ENCODE results near the gene RSF1. TPM values are rescaled to one million over a fixed set of nuclear protein-coding genes. Genes with fewer than 3 reads are reported as not detected.
A peak's percentile ranks its signal among the peaks of the same experiment; 100 is the strongest.

Gene RSF1
- total and polyA plus RNA-seq, 2 experiments from 2014 or later = 51.2 to 188 TPM

DNA sequence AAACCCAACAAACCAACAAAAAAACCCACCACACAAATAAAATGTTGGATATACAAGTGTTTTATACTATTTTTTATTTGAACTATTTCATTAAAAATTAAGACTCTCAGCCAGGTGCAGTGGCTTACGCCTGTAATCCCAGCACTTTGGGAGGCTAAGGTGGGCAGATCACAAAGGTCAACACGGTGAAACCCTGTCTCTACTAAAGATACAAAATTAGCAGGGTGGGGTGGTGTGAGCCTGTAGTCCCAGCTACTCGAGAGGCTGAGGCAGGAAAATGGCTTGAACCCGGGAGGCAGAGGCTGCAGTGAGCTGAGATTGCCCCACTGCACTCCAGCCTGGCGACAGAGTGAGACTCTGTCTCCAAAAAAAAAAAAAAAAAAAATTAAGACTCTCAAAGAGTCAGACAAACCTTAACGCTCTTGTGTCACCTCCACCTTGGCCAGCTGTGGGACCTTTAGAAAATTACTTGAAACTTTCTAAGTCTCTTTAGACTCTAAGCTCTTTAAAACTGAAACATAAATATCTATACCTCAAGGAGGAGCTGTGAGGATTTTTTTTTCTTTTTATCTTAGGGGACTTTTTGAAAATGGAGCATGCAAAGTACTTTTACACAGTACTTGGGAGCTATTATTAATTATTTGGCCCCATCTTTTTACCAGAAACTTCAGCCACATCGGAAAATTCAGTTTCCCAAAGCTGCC lies 114.5 kb downstream of the RSF1 start:
- TF ChIP-seq NANOG (IDR thresholded peaks at IDR 0.05; ENCODE audit: borderline replicate concordance) = no peak
- TF ChIP-seq ZNF114 (CRISPR knock-in tag; IDR thresholded peaks at IDR 0.05) = no peak
- TF ChIP-seq, protein P1, sequence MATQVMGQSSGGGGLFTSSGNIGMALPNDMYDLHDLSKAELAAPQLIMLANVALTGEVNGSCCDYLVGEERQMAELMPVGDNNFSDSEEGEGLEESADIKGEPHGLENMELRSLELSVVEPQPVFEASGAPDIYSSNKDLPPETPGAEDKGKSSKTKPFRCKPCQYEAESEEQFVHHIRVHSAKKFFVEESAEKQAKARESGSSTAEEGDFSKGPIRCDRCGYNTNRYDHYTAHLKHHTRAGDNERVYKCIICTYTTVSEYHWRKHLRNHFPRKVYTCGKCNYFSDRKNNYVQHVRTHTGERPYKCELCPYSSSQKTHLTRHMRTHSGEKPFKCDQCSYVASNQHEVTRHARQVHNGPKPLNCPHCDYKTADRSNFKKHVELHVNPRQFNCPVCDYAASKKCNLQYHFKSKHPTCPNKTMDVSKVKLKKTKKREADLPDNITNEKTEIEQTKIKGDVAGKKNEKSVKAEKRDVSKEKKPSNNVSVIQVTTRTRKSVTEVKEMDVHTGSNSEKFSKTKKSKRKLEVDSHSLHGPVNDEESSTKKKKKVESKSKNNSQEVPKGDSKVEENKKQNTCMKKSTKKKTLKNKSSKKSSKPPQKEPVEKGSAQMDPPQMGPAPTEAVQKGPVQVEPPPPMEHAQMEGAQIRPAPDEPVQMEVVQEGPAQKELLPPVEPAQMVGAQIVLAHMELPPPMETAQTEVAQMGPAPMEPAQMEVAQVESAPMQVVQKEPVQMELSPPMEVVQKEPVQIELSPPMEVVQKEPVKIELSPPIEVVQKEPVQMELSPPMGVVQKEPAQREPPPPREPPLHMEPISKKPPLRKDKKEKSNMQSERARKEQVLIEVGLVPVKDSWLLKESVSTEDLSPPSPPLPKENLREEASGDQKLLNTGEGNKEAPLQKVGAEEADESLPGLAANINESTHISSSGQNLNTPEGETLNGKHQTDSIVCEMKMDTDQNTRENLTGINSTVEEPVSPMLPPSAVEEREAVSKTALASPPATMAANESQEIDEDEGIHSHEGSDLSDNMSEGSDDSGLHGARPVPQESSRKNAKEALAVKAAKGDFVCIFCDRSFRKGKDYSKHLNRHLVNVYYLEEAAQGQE (IDR thresholded peaks at IDR 0.05; ENCODE audit: unreplicated experiment) = no peak
- TF ChIP-seq POLR2AphosphoS5 (IDR thresholded peaks at IDR 0.05; ENCODE audit: low read depth) = no peak
- no peak for TF ChIP-seq EZH2phosphoT487 (IDR thresholded peaks at IDR 0.05; ENCODE audit: unreplicated experiment)
- H3K4me3 ChIP-seq = no peak overlapping the region
- Mint-ChIP-seq H3K4me1 (peaks cover 2% of the 10 kb centered on the region; the same call in 2 of the 3 replicates), H3K36me3 (ENCODE audit: low read depth) (peaks cover 20% of the 10 kb centered on the region; the same call in 2 of the 3 replicates), H3K27ac (peak overlapping the region; percentile 58; the same call in 1 of the 2 replicates), H3K27me3 (ENCODE audit: insufficient read depth, low read depth, poor library complexity) (no peaks in the 10 kb centered on the region), H3K4me3 (no peak overlapping the region), H3K9me3 (no peaks in the 10 kb centered on the region)
- H3K79me2 ChIP-seq (replicated peaks; ENCODE audit: insufficient read depth) = no peaks in the 10 kb centered on the region
- ATAC-seq (no peak), DNase-seq (ENCODE audit: low spot score) (no peak)
- peak overlapping the region; percentile 2; the same call in 1 of the 2 replicates for H3K27ac ChIP-seq (ENCODE audit: low read depth)
- H3K4me1 ChIP-seq (ENCODE audit: insufficient read depth) = no peaks in the 10 kb centered on the region
- no peaks in the 10 kb centered on the region for H3K9me2 ChIP-seq (ENCODE audit: insufficient read depth)
- no peak overlapping the region for H2AFZ ChIP-seq
- H3K36me3 ChIP-seq (ENCODE audit: insufficient read depth) = no peaks in the 10 kb centered on the region
- no peaks in the 10 kb centered on the region for H4K20me1 ChIP-seq (replicated peaks; ENCODE audit: insufficient read depth)
- no peaks in the 10 kb centered on the region for H3K27me3 ChIP-seq (ENCODE audit: insufficient read depth)
- H3K4me2 ChIP-seq = no peak overlapping the region
- H3F3A ChIP-seq (replicated peaks; ENCODE audit: low read depth) = no peaks in the 10 kb centered on the region

DNA sequence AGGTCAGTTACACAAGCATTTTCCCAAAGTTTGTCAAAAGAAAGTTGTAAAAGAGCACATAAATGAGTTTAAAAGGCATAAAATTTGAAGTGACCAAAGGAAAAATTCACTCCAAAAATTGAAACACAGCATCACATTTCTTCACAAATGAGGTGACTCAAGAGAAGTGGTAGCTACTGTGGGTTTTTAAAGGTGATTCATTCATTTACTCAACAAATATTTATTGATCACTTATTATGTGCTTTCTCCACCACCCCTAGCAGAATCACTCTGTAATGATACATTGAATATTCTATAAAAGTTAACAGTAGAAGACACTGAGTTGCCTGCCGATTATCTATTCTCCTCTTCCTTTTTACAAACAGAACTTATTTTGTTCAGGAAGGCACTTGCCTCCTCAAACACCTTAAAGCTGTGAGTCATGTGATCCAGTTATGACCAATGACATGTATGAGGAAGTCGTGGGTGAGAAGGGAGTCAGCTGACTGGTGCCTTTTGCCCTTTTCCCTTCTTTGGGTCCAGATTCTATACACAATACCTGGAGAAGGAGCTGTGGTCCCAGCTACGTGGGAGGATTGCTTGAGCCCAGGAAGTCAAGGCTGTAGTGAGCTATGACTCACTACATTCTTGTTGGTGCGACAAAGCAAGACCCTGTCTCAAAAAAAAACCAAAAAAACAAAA lies 115.2 kb downstream of the RSF1 start:
- Histone ChIP-seq H3K27ac (ENCODE audit: low read depth) (peak overlapping the region; percentile 2; the same call in 1 of the 2 replicates), H2AFZ (no peak overlapping the region), H3K4me2 (no peak overlapping the region), H3K4me3 (no peak overlapping the region), H3K36me3 (ENCODE audit: insufficient read depth) (no peaks in the 10 kb centered on the region), H3K9me2 (ENCODE audit: insufficient read depth) (no peaks in the 10 kb centered on the region), H3K4me1 (ENCODE audit: insufficient read depth) (no peaks in the 10 kb centered on the region), H3F3A (replicated peaks; ENCODE audit: low read depth) (no peaks in the 10 kb centered on the region), H4K20me1 (replicated peaks; ENCODE audit: insufficient read depth) (no peaks in the 10 kb centered on the region), H3K27me3 (ENCODE audit: insufficient read depth) (no peaks in the 10 kb centered on the region), H3K79me2 (replicated peaks; ENCODE audit: insufficient read depth) (no peaks in the 10 kb centered on the region)
- H3K4me3 Mint-ChIP-seq = no peak overlapping the region
- H3K9me3 Mint-ChIP-seq = no peaks in the 10 kb centered on the region
- peak overlapping the region; percentile 48 for H3K27ac Mint-ChIP-seq
- peaks cover 24% of the 10 kb centered on the region; the same call in 2 of the 3 replicates for H3K36me3 Mint-ChIP-seq (ENCODE audit: low read depth)
- no peaks in the 10 kb centered on the region for H3K27me3 Mint-ChIP-seq (ENCODE audit: insufficient read depth, low read depth, poor library complexity)
- H3K4me1 Mint-ChIP-seq = peaks cover 2% of the 10 kb centered on the region; the same call in 2 of the 3 replicates
- peak; percentile 5 for DNase-seq (ENCODE audit: low spot score)
- ATAC-seq = peak; percentile 29; the same call in 1 of the 3 replicates
- TF ChIP-seq, protein P1 (IDR thresholded peaks at IDR 0.05; ENCODE audit: unreplicated experiment) = no peak
- no peak for TF ChIP-seq NANOG (IDR thresholded peaks at IDR 0.05; ENCODE audit: borderline replicate concordance)

Data from GM23338 (cell line).